Activated T-cell treated with anti-CD3 and anti-CD28 coated beads for 48 hours (primary cell): ENCODE data around the gene ARAP3.
A peak's percentile ranks its signal among the peaks of the same experiment; 100 is the strongest.
"Not testable (repeated sequence)": the region's sequence is repeated elsewhere in the genome, so short reads cannot be mapped to it uniquely, and the experiment has no call there.

Source experiments
- DNase-seq: peaks from one replicate; pipeline ENCODE4 v3.0.0-alpha.2; 2020; ENCODE audit warnings: low read depth

The ARAP3 gene

GRCh38 chr5:141681695-141682641, at the start of gene ARAP3:
ARAP3 (minus strand) TSS chr5:141682230; CDS start chr5:141680486, 1,744 bp downstream.
- DNase-seq: peak; percentile 41

- DNase-seq: no peak
These were observed 47.5 kb upstream of the ARAP3 start for GRCh38 chr5:141729387-141730006.

DNA sequence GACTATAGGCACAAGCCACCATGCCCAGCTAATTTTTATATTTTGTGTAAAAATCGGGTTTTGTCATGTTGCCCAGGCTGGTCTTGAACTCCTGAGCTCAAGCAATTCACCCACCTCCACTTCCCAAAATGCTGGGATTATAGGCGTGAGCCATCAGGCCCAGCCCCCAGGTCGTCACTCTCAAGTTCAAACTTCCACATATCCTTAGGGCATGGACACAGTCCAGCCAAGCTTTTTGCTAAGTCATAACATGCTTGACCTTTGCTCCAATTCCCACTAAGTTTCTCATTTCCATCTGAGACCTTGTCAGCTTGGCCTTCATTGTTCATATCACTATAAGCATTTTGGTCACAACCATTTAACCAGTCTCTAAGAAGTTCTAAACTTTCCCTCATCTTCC, 43.9 kb upstream of the ARAP3 start:
- no peak for DNase-seq

- DNase-seq: not testable (repeated sequence)
These were observed 43.1 kb upstream of the ARAP3 start for GRCh38 chr5:141725174-141725573.

DNA sequence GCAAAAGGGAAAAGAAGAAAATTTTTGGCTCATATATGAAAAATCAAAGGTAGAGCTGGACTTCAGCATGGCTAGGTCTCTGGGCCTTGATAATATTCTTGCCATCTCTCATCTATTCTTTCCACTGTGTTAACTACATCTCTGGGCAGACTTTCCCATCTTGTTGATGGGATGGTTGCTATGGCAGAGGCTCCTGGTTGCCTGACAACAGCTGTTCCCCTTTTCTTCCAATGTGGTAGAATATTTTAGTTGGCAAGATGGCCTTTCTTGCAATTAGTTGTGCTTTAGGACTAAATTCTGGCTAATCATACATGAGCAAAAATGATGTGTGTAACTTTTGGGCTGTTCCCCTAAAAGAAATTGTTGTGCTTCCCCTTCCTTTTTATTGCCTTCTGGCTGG, 40.2 kb upstream of the ARAP3 start:
- DNase-seq: no peak

- DNase-seq: no peak
These were observed 35.0 kb upstream of the ARAP3 start for GRCh38 chr5:141717043-141717442.

GRCh38 chr5:141716468-141716867, 34.4 kb upstream of the ARAP3 start:
- no peak for DNase-seq

DNA sequence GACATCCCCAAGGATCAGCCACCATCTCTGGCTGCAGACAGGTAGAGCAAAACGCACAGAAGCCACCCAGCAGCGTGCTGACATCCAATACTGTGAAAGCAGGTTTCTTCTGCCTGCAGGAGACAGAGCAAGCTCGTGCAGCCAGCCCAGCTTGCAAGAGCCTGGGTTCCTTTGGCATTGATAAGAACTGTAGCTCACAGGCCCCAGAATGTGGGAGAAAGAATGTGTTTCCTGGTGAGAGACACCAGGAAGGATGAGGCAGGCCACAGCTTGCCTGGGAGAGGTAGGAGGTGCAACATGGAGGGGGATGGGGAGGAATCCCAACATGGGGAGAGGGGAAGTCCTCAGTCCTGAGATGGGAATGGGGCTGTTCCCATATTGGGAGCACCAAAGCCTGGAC, 34.0 kb upstream of the ARAP3 start:
- DNase-seq: no peak

- DNase-seq: no peak
These were observed 33.4 kb upstream of the ARAP3 start for GRCh38 chr5:141715346-141715905.

GRCh38 chr5:141714542-141715310, 32.7 kb upstream of the ARAP3 start:
- no peak for DNase-seq

DNA sequence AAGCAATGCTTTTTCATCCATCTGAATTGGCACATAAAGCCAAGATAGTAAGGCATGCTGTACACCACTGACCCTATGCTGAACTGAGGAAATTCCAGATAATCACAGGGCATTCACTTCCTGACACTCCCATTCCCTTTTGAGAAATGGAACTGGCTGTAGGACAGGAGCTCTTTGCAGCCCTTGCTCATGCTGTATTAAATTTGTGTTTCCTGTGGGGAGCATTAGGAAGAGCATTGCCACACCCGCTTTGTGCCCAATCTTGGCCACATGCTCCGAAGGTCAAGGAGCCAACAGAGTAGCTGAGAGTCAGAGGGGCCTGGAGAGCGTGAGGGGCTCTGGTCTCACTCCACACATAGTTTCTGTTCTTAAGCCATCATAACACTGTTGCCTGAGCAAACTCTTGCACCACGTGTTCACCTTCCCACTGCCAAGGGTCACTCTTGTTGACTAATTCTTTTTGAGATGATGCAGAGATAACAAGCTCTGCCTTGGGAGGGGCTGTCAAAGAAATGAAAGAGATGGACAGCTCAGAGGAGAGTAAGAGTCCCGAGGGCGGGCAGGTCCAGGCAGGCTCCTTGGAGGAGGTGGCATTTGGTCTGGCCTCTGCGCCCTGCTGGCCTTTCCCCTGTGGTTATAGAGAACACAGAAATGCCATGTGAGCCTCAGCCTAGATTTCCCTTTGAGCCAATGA, 31.7 kb upstream of the ARAP3 start:
- no peak for DNase-seq

GRCh38 chr5:141711687-141712086, 29.7 kb upstream of the ARAP3 start:
- DNase-seq: no peak

- DNase-seq: no peak
These were observed 27.8 kb upstream of the ARAP3 start for GRCh38 chr5:141709699-141710267.

DNA sequence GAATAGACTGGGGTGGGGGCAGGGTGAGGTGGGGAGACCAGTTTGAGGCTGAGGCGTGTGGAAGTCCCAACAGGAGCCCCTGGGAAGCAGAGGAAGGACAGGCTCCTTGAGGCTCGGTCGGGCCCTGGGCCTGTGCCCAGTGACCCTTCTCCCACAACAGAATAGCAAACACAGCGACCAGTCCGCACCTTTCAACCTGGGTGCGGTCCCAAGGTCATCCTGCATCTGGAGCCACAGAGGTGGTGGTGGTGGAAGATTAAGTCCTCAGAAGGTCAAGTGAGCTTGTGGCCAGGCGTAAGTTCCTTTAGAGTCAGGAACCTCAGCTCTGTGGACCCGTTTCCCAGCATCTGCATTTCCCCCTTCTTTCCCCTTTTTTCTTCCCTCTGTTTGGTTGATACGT, 26.0 kb upstream of the ARAP3 start:
- no peak for DNase-seq

- DNase-seq: no peak
These were observed 25.5 kb upstream of the ARAP3 start for GRCh38 chr5:141707510-141707909.

GRCh38 chr5:141706121-141706520, 24.1 kb upstream of the ARAP3 start:
- DNase-seq: no peak

DNA sequence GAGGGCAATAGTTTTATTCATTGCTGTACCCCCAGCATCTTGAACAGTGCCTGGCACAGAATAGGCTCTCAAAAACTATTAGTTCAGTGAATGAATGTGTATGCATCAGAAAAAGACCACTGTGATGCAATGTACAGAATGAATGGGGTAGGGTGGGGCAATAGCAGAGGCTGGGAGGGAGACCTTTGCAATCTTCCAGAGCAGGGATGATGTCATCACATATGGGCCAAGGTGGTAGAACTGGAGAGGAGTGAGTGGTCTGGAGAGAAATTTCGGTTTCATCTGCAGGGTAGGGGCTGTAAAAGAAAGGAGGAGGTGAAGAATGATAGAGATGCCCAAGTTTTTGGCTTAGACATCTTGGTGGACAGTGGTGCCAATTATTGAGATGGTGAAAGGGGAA, 23.4 kb upstream of the ARAP3 start:
- DNase-seq: no peak

DNA sequence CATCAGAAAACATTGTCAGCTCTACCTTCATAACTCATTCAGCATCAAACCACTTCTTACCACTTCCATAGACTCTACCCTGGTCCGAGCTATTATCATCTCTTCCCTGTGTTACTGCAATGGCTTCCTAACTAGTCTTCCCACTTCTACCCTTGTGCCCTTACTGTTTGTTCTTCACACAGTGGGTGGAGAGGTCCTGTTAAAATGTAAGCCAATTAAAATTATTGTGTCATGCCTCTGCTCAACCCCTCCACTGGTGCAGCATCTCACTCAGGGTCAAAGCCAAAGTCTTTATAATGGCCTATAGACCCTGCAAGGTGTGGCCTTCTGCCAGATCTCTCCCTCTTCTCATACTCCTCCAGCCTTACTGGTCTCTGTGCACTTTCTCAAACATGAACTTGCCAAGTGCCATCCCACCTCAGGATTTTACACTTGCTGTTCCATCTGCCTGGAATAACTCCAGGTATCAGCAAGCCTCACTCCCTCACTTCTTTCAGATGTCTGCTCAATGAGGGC, 22.8 kb upstream of the ARAP3 start:
- no peak for DNase-seq

GRCh38 chr5:141703133-141703561, 21.1 kb upstream of the ARAP3 start:
- no peak for DNase-seq

GRCh38 chr5:141701360-141702119, 19.5 kb upstream of the ARAP3 start:
- no peak for DNase-seq
